DOHH2 (cell line): Measurements from ENCODE around the gene LYPD3.

Source experiments
- H3F3A ChIP-seq: fragments of 200-600 bp; sonication (generic), shearing (Covaris generic); 2 replicates; pipeline ENCODE4 v1.6.0; 2016; ENCODE audit warnings: antibody characterized with exemption, mild to moderate bottlenecking; ENCODE audit not compliant: control insufficient read depth, insufficient read depth
- H3K27ac ChIP-seq: fragments of 200-600 bp; sonication (generic); 2 replicates; pipeline ENCODE4 v1.5.1; 2014; ENCODE audit warnings: low read depth, mild to moderate bottlenecking, low read length, moderate library complexity
- H3K27me3 ChIP-seq: fragments of 200-600 bp; sonication (generic); 2 replicates; pipeline ENCODE4 v1.6.1; 2014; ENCODE audit warnings: mild to moderate bottlenecking, low read length, mixed read lengths; ENCODE audit not compliant: control insufficient read depth
- H3K36me3 ChIP-seq: fragments of 200-600 bp; sonication (generic); 2 replicates; pipeline ENCODE4 v1.6.1; 2014; ENCODE audit warnings: mild to moderate bottlenecking, low read length, moderate library complexity, mixed read lengths; ENCODE audit not compliant: control insufficient read depth
- H3K4me1 ChIP-seq: fragments of 200-600 bp; sonication (generic); 2 replicates; pipeline ENCODE4 v1.6.1; 2014; ENCODE audit warnings: mild to moderate bottlenecking, low read length, mixed read lengths; ENCODE audit not compliant: control insufficient read depth
- H3K4me2 ChIP-seq: fragments of 200-600 bp; sonication (generic); 2 replicates; pipeline ENCODE4 v1.6.0; 2014; ENCODE audit warnings: mild to moderate bottlenecking, low read length, moderate library complexity
- H3K4me3 ChIP-seq: fragments of 200-600 bp; sonication (generic); 2 replicates; pipeline ENCODE4 v1.5.1; 2014; ENCODE audit warnings: mild to moderate bottlenecking, low read length, mixed read lengths
- H3K79me2 ChIP-seq: fragments of 200-600 bp; sonication (generic); 2 replicates; pipeline ENCODE4 v1.6.1; 2014; ENCODE audit warnings: mild to moderate bottlenecking, low read length, mixed read lengths; ENCODE audit not compliant: control insufficient read depth
- H3K9me2 ChIP-seq: fragments of 200-600 bp; sonication (generic); replicated peaks from 2 replicates; pipeline ENCODE4 v1.6.1; 2014; ENCODE audit warnings: mild to moderate bottlenecking, low read length, mixed read lengths; ENCODE audit not compliant: control insufficient read depth
- H3K9me3 ChIP-seq: fragments of 200-600 bp; sonication (generic); 2 replicates; pipeline ENCODE4 v1.6.1; 2014; ENCODE audit warnings: antibody characterized with exemption, low read length, mixed read lengths; ENCODE audit not compliant: control insufficient read depth, insufficient read depth
- H4K20me1 ChIP-seq: fragments of 200-600 bp; sonication (generic); 2 replicates; pipeline ENCODE4 v1.6.0; 2014; ENCODE audit warnings: low read depth, mild to moderate bottlenecking, antibody characterized with exemption, low read length, moderate library complexity; ENCODE audit not compliant: control insufficient read depth, insufficient read depth
- CTCF ChIP-seq: fragments of 200-600 bp; sonication (generic); IDR thresholded peaks from one replicate; pipeline ENCODE4 v1.5.1; 2014; ENCODE audit warnings: antibody characterized with exemption, mild to moderate bottlenecking, low read depth, low read length; ENCODE audit not compliant: poor library complexity, severe bottlenecking
- EZH2phosphoT487 ChIP-seq: fragments of 200-600 bp; sonication (generic); IDR thresholded peaks from 2 replicates; pipeline ENCODE4 v1.6.1; 2017; ENCODE audit warnings: borderline replicate concordance, mild to moderate bottlenecking, antibody characterized with exemption, low read length, moderate library complexity, mixed read lengths

LYPD3 gene

GRCh38 chr19:43495082-43495481 is 29.7 kb upstream of the LYPD3 start:
- Histone ChIP-seq H3K36me3 (no peaks in the 10 kb centered on the region), H3K9me2 (no peaks in the 10 kb centered on the region), H3K27ac (no peak overlapping the region), H3K9me3 (no peaks in the 10 kb centered on the region), H3F3A (no peaks in the 10 kb centered on the region), H3K4me2 (no peak overlapping the region), H3K4me3 (no peak overlapping the region), H3K4me1 (no peaks in the 10 kb centered on the region), H4K20me1 (no peaks in the 10 kb centered on the region), H3K79me2 (no peaks in the 10 kb centered on the region), H3K27me3 (no peaks in the 10 kb centered on the region)
- TF ChIP-seq CTCF = no peak
- no peak for TF ChIP-seq EZH2phosphoT487

DNA sequence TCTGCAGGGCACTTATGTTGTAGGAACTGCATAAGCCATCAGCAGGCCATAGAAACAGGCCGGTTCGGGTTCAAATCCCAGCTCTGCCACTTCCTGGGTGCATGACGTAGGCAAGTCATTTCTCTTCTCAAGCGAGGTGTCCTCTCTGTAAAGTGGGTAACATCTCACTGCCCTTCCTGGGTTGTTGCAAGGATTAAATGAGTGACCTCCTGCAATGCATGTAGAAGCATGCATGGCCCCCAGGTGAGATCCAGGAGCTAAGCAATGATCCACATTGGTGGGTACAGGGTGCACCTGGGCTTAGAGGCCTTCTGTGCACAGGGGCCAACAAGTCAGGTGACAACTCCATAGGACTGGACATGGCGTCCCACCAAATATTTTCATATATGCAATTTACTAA is 25.4 kb upstream of the LYPD3 start:
- no peaks in the 10 kb centered on the region for H3F3A ChIP-seq
- H3K4me3 ChIP-seq = no peak overlapping the region
- H3K27ac ChIP-seq = no peak overlapping the region
- no peaks in the 10 kb centered on the region for H3K4me1 ChIP-seq
- H3K4me2 ChIP-seq = no peak overlapping the region
- H3K9me3 ChIP-seq = no peaks in the 10 kb centered on the region
- H4K20me1 ChIP-seq = no peaks in the 10 kb centered on the region
- H3K79me2 ChIP-seq = no peaks in the 10 kb centered on the region
- no peaks in the 10 kb centered on the region for H3K9me2 ChIP-seq
- no peaks in the 10 kb centered on the region for H3K36me3 ChIP-seq
- TF ChIP-seq CTCF = no peak
- no peak for TF ChIP-seq EZH2phosphoT487
- no peaks in the 10 kb centered on the region for H3K27me3 ChIP-seq

DNA sequence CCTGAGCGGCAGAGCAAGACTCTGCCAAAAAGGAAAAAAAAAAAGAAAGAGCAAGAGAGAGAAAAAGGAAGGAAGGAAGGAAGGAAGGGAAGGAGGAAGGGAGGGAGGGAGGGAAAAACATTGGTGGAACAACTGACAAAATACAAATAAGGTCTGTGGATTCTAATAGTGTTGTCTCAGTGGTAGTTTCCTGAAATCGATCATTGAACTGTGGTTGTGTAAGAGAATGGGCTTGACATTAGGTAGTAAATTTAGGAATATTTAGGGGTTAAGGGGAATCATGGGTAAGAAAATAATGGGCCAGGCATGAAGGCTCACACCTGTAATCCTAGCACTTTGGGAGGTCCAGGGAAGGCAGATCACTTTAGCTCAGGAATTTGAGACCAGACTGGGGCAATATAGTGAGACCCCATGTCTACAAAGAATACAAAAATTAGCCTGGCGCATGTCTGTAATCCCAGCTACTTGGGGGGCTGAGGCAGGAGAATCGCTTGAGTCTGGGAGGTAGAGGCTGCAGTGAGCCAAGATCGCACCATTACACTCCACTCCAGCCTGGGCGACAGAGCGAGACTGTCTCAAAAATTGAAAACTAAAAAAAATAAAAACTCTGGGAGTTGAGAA is 24.7 kb upstream of the LYPD3 start:
- H3K27me3 ChIP-seq = no peaks in the 10 kb centered on the region
- TF ChIP-seq CTCF (no peak), EZH2phosphoT487 (no peak)
- H3K4me2 ChIP-seq = no peak overlapping the region

More for the DNA sequence above, 24.7 kb upstream of the LYPD3 start:
- Histone ChIP-seq H4K20me1 (no peaks in the 10 kb centered on the region), H3K9me2 (no peaks in the 10 kb centered on the region), H3K79me2 (no peaks in the 10 kb centered on the region), H3K27ac (no peak overlapping the region), H3K9me3 (no peaks in the 10 kb centered on the region), H3K36me3 (no peaks in the 10 kb centered on the region), H3K4me1 (no peaks in the 10 kb centered on the region), H3K4me3 (no peak overlapping the region), H3F3A (no peaks in the 10 kb centered on the region)
